PFSK-1 (cell line): ENCODE measurements around the gene VOPP1.

Experiments
- POLR2AphosphoS5 ChIP-seq: IDR thresholded peaks from 2 replicates; pipeline ENCODE4 v1.6.1; 2012; ENCODE audit warnings: low read depth, mild to moderate bottlenecking, control low read depth, low read length, moderate library complexity
- SIN3A ChIP-seq: IDR thresholded peaks from 2 replicates; pipeline ENCODE4 v1.6.1; 2012; ENCODE audit warnings: mild to moderate bottlenecking, low read length, moderate library complexity, borderline replicate concordance; ENCODE audit not compliant: insufficient read depth
- TAF1 ChIP-seq: IDR thresholded peaks from 2 replicates; pipeline ENCODE4 v1.6.1; 2012; ENCODE audit warnings: low read length, control low read depth, borderline replicate concordance; ENCODE audit not compliant: insufficient read depth
- TF ChIP-seq, protein P1 (sequence below), 2 experiments: IDR thresholded peaks; 2 replicates each; pipeline versions ENCODE4 v1.6.1 to v1.8.0; 2011 to 2012; ENCODE audit warnings: low read depth in 2 of 2, low read length in 2 of 2, control low read depth in 1 of 2, inconsistent platforms in 1 of 2, mild to moderate bottlenecking in 1 of 2, moderate library complexity in 1 of 2; ENCODE audit not compliant: insufficient read depth in 1 of 2

DNA sequence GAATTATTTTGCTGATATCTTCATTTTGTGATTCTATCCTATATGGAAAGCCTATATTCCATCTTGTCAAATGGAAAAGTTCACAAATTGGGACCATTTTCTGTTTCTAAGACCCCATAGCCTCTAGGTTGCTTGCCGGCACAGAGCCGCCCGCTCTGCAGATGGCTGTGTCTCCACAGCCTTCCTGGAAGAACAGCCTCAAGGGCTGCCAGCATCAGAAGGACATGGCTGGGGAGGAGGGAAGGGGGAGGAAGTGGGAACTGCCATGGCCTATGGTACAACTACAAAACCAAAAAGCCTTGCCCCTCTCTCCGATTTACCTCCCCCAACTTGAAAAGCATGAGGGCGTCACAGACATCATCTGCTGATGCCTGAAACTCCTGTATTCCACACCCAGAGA lies 131.3 kb downstream of the VOPP1 start:
- no peak for TF ChIP-seq TAF1
- TF ChIP-seq POLR2AphosphoS5: no peak
- TF ChIP-seq, protein P1, sequence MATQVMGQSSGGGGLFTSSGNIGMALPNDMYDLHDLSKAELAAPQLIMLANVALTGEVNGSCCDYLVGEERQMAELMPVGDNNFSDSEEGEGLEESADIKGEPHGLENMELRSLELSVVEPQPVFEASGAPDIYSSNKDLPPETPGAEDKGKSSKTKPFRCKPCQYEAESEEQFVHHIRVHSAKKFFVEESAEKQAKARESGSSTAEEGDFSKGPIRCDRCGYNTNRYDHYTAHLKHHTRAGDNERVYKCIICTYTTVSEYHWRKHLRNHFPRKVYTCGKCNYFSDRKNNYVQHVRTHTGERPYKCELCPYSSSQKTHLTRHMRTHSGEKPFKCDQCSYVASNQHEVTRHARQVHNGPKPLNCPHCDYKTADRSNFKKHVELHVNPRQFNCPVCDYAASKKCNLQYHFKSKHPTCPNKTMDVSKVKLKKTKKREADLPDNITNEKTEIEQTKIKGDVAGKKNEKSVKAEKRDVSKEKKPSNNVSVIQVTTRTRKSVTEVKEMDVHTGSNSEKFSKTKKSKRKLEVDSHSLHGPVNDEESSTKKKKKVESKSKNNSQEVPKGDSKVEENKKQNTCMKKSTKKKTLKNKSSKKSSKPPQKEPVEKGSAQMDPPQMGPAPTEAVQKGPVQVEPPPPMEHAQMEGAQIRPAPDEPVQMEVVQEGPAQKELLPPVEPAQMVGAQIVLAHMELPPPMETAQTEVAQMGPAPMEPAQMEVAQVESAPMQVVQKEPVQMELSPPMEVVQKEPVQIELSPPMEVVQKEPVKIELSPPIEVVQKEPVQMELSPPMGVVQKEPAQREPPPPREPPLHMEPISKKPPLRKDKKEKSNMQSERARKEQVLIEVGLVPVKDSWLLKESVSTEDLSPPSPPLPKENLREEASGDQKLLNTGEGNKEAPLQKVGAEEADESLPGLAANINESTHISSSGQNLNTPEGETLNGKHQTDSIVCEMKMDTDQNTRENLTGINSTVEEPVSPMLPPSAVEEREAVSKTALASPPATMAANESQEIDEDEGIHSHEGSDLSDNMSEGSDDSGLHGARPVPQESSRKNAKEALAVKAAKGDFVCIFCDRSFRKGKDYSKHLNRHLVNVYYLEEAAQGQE (IDR thresholded peaks at IDR 0.05; ENCODE audit: insufficient read depth in 1 of 2, low read depth in 2 of 2, low read length in 2 of 2): no peak
- no peak for TF ChIP-seq SIN3A
